ENCODE data around the gene SESN1.

- no peak for TF ChIP-seq CSDC2 (CRISPR knock-in tag; IDR thresholded peaks at IDR 0.05)
- TF ChIP-seq OSR1 (CRISPR knock-in tag; IDR thresholded peaks at IDR 0.05): no peak
- no peak for TF ChIP-seq RARB (CRISPR knock-in tag; IDR thresholded peaks at IDR 0.05)
- TF ChIP-seq, protein P1, sequence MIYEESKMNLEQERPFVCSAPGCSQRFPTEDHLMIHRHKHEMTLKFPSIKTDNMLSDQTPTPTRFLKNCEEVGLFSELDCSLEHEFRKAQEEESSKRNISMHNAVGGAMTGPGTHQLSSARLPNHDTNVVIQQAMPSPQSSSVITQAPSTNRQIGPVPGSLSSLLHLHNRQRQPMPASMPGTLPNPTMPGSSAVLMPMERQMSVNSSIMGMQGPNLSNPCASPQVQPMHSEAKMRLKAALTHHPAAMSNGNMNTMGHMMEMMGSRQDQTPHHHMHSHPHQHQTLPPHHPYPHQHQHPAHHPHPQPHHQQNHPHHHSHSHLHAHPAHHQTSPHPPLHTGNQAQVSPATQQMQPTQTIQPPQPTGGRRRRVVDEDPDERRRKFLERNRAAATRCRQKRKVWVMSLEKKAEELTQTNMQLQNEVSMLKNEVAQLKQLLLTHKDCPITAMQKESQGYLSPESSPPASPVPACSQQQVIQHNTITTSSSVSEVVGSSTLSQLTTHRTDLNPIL (CRISPR knock-in tag; IDR thresholded peaks at IDR 0.05; ENCODE audit: low read depth): no peak
- TF ChIP-seq BACH2 (CRISPR knock-in tag; IDR thresholded peaks at IDR 0.05; ENCODE audit: borderline replicate concordance): no peak
- no peak for TF ChIP-seq ESRRG (CRISPR knock-in tag; IDR thresholded peaks at IDR 0.05)
- no peak for TF ChIP-seq ISL1 (CRISPR knock-in tag; IDR thresholded peaks at IDR 0.05)
- TF ChIP-seq ARNTL (CRISPR knock-in tag; IDR thresholded peaks at IDR 0.05; ENCODE audit: borderline replicate concordance, low read depth): no peak
- no peak for TF ChIP-seq ZFP30 (CRISPR knock-in tag; IDR thresholded peaks at IDR 0.05)
These were observed 83.9 kb downstream of the SESN1 start for GRCh38 chr6:109010705-109011102.
